Stomach (tissue), 9 donors: ENCODE measurements around the gene TMEM229A. TPM values are rescaled to one million over a fixed set of nuclear protein-coding genes. Genes with fewer than 3 reads are reported as not detected.
"Not testable (repeated sequence)": the region's sequence is repeated elsewhere in the genome, so short reads cannot be mapped to it uniquely, and the experiment has no call there.

Experiments used
- DNase-seq, 2 donors: peaks; one replicate each; pipeline versions ENCODE4 v3.0.0 to v3.0.0-alpha.2; 2013 to 2019
- H3K27ac ChIP-seq, 5 donors: fragments of 200-600 bp in 4 of 5; sonication (generic) in 4 of 5; one replicate each; pipeline ENCODE4 v1.5.1; 2013 to 2019; ENCODE audit warnings: mild to moderate bottlenecking in 1 of 5, moderate library complexity in 1 of 5
- H3K27me3 ChIP-seq, 3 donors: fragments of 200-600 bp; sonication (generic); one replicate each; pipeline ENCODE4 v1.5.1; 2017 to 2019; ENCODE audit warnings: mixed run types in 1 of 3
- H3K36me3 ChIP-seq, 4 donors: fragments of 200-600 bp; sonication (generic); 1 replicate in 3 of 4; 2 replicates in 1 of 4; pipeline ENCODE4 v1.5.1; 2016 to 2019
- H3K4me1 ChIP-seq, 4 donors: fragments of 200-600 bp; sonication (generic); one replicate each; pipeline ENCODE4 v1.5.1; 2016 to 2019
- H3K4me3 ChIP-seq, 4 donors: fragments of 200-600 bp; sonication (generic) in 3 of 4; one replicate each; pipeline ENCODE4 v1.5.1; 2016 to 2019; ENCODE audit warnings: mild to moderate bottlenecking in 1 of 4
- H3K9me3 ChIP-seq, 4 donors: fragments of 200-600 bp; sonication (generic); one replicate each; pipeline ENCODE4 v1.5.1; 2016 to 2019
- EP300 ChIP-seq: sonication (generic); formaldehyde crosslinking; IDR thresholded peaks from one replicate; pipeline ENCODE4 v1.6.1; 2017; ENCODE audit warnings: antibody characterized with exemption
- POLR2A ChIP-seq, 4 donors: fragments of 450-650 bp; IDR thresholded peaks; one replicate each; pipeline ENCODE4 v1.6.1; 2016; ENCODE audit warnings: antibody characterized with exemption in 4 of 4, control low read depth in 2 of 4, mild to moderate bottlenecking in 1 of 4, moderate library complexity in 1 of 4
- POLR2AphosphoS5 ChIP-seq, 3 donors: sonication (generic); formaldehyde crosslinking; IDR thresholded peaks; one replicate each; pipeline ENCODE4 v1.6.1; 2016; ENCODE audit warnings: antibody characterized with exemption in 3 of 3
- WGBS, 5 donors: extraction: QIAGEN DNeasy Blood & Tissue Kit in 3 of 5; methylation state at CpG; one replicate each; pipeline versions ENCODE4 v1.1.5 to v1.1.7; 2013 to 2018; 5-methylcytosine and 5-hydroxymethylcytosine counted together
- intact Hi-C: fragments of 100-400 bp; cut with DNase I; formaldehyde crosslinking; loops from one replicate; pipeline ENCODE4 v1.15.1; 2023; ENCODE audit warnings: low total_unique reads
- polyA plus RNA-seq, 3 donors: library from polyadenylated mRNA; stranded (reverse); fragments of 200-250 nt; gene quantifications; one replicate each; pipeline ENCODE4 v1.2.3, GENCODE V29; 2013
- total RNA-seq, 5 donors: library from RNA; depleted of rRNA; stranded (reverse); fragments of >200 nt; gene quantifications; one replicate each; pipeline versions ENCODE4 v1.1.0 to v1.2.3, GENCODE V29; 2014 to 2016
- TF ChIP-seq, protein P1 (sequence below), 7 experiments: fragments of 450-650 bp in 4 of 7; fragments of 200-600 bp in 3 of 7; sonication (generic) in 3 of 7; IDR thresholded peaks; one replicate each; pipeline ENCODE4 v1.5.1; 2016 to 2019; ENCODE audit warnings: antibody characterized with exemption in 7 of 7, control low read depth in 2 of 7, mild to moderate bottlenecking in 1 of 7
- donor health status: healthy with polysubstance abuse.
- donor health status: Bipolar disorder and iron deficiency.
- donor health status: healthy.

The TMEM229A gene
- total and polyA plus RNA-seq, 8 donors: 0.29 to 15.2 (median 0.96) TPM; not detected in 2

DNA sequence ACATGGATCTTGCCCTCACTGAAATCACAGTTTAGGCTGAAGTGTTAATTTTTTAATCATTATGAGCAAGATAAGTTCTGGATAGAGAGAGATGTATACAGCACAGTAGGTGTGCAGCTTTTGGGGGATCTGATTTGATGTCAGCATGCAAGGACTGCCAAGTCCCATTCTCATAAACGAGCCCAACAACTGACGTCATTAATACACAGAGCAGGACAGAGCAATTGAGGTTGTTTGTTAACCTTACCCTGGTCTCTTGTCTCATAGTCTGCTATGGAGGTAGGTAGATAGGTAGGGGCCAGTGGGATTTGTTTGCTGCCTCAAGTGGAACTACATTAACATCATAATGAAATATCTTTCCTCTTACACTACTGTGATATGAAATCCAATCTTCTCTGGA is 8.6 kb upstream of the TMEM229A start:
- TF ChIP-seq POLR2A (IDR thresholded peaks at IDR 0.05) (no peak), POLR2AphosphoS5 (IDR thresholded peaks at IDR 0.05) (no peak), EP300 (no peak)
- TF ChIP-seq, protein P1, sequence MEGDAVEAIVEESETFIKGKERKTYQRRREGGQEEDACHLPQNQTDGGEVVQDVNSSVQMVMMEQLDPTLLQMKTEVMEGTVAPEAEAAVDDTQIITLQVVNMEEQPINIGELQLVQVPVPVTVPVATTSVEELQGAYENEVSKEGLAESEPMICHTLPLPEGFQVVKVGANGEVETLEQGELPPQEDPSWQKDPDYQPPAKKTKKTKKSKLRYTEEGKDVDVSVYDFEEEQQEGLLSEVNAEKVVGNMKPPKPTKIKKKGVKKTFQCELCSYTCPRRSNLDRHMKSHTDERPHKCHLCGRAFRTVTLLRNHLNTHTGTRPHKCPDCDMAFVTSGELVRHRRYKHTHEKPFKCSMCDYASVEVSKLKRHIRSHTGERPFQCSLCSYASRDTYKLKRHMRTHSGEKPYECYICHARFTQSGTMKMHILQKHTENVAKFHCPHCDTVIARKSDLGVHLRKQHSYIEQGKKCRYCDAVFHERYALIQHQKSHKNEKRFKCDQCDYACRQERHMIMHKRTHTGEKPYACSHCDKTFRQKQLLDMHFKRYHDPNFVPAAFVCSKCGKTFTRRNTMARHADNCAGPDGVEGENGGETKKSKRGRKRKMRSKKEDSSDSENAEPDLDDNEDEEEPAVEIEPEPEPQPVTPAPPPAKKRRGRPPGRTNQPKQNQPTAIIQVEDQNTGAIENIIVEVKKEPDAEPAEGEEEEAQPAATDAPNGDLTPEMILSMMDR (IDR thresholded peaks at IDR 0.05): no peak
- H3K4me3 ChIP-seq: no peak overlapping the region
- 47 to 62% (median 55%) methylated on average over 2 of the region's 2 CpGs for WGBS, 5 donors
- no peaks in the 10 kb centered on the region for H3K36me3 ChIP-seq
- H3K4me1 ChIP-seq: peaks cover 0 to 10% (median 7%) of the 10 kb centered on the region in 4 donors
- H3K27ac ChIP-seq: no peak overlapping the region
- DNase-seq: no peak
- no peaks in the 10 kb centered on the region for H3K27me3 ChIP-seq
- intact Hi-C loops: no loop called here
- no peaks in the 10 kb centered on the region for H3K9me3 ChIP-seq

DNA sequence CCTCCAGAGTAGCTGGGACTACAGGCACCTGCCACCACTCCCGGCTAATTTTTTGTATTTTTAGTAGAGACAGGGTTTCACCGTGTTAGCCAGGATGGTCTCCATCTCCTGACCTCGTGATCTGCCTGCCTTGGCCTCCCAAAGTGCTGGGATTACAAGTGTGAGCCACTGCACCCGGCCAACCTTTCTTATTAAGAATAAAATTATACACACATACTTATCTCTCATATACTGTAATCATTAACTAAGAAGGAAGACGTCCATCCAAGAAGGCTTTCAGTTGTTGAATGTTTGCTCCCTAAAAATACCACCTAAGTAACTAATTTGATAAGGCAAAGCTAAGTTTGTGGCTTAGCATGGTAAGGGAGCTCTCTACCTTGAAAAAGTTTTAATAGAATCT is 5.0 kb upstream of the TMEM229A start:
- WGBS, 5 donors: 25 to 56% (median 46%) methylated on average over 5 of the region's 5 CpGs
- peak; percentile 9 to 57 for DNase-seq
- H3K36me3 ChIP-seq, H3K4me3 ChIP-seq, H3K9me3 ChIP-seq, intact Hi-C loops: not testable (repeated sequence)
- H3K4me1 ChIP-seq: peaks cover 0 to 21% (median 16%) of the 10 kb centered on the region in 4 donors
- TF ChIP-seq POLR2AphosphoS5 (IDR thresholded peaks at IDR 0.05): peak in 2 of 3 donors; percentile 33 to 43
- peak overlapping the region in 4 of 5 donors; percentile 30 to 72 (median 68) for H3K27ac ChIP-seq
- peaks cover 0 to 11% (median 0%) of the 10 kb centered on the region in 3 donors for H3K27me3 ChIP-seq

DNA sequence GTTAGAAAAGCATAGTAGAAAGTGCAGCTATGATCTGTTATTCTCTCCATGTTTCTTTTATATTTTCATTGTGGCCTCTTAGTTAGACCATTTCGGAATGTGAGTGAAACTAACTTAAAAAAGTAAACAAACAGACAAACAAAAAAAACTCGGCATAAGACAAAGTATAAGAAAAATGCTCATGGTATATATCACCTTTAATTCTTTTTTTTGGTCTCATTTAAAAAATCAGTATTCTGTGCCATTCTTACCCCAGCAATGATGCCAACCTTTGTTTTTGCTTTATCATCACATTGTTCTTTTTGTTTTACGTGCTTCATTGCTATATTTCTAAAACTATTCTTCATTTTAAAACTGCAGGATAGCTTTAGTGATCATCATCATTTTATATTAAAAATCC is 2.8 kb upstream of the TMEM229A start:
- no peak for DNase-seq
- no peaks in the 10 kb centered on the region for H3K9me3 ChIP-seq
- intact Hi-C loops: no loop called here
- H3K27me3 ChIP-seq: peaks cover 0 to 32% (median 11%) of the 10 kb centered on the region in 3 donors
- H3K4me1 ChIP-seq: peaks cover 10 to 34% (median 32%) of the 10 kb centered on the region in 4 donors
- WGBS, 5 donors: 85 to 91% (median 87%) methylated on average over 3 of the region's 3 CpGs
- no peak for TF ChIP-seq EP300
- no peak for TF ChIP-seq POLR2AphosphoS5 (IDR thresholded peaks at IDR 0.05)
- TF ChIP-seq, protein P1 (IDR thresholded peaks at IDR 0.05): no peak
- TF ChIP-seq POLR2A (IDR thresholded peaks at IDR 0.05): no peak
- H3K36me3 ChIP-seq: no peaks in the 10 kb centered on the region
- H3K27ac ChIP-seq: no peak overlapping the region
- no peak overlapping the region for H3K4me3 ChIP-seq

DNA sequence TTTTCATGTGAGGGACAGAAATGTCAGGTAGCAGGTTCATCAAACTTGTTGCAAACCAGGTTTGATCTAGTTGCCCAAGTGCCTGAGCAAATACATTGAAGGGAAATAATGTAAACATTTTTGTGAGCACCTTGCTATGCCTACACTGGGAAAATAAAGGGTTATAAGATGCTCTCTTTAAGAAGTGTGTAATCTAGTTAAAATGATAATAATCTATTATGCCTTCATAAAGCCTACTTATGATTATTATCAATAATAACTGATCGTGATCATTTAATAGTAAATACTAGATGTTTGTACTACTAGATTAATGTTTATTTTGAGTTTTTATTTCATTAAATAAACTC is 1.9 kb upstream of the TMEM229A start:
- WGBS, 5 donors: 28 to 68% (median 44%) methylated on average over 1 of the region's 1 CpG
- no peak for TF ChIP-seq POLR2A (IDR thresholded peaks at IDR 0.05)
- TF ChIP-seq, protein P1 (IDR thresholded peaks at IDR 0.05): no peak
- Histone ChIP-seq H3K9me3 (no peaks in the 10 kb centered on the region), H3K4me1 (peaks cover 10 to 36% (median 33%) of the 10 kb centered on the region in 4 donors), H3K27me3 (peaks cover 0 to 41% (median 11%) of the 10 kb centered on the region in 3 donors), H3K36me3 (no peaks in the 10 kb centered on the region), H3K27ac (no peak overlapping the region), H3K4me3 (no peak overlapping the region)
- no peak for DNase-seq
- intact Hi-C loops: no loop called here
